GM12892 (cell line): ENCODE measurements around the gene VCL.

Source experiments
- POLR2AphosphoS5 ChIP-seq: IDR thresholded peaks from 2 replicates; pipeline ENCODE4 v1.6.1; 2011; ENCODE audit warnings: low read depth, low read length, control low read depth
- TAF1 ChIP-seq: IDR thresholded peaks from 2 replicates; pipeline ENCODE4 v1.6.1; 2011; ENCODE audit warnings: low read depth, mild to moderate bottlenecking, control low read depth, low read length, borderline replicate concordance

DNA sequence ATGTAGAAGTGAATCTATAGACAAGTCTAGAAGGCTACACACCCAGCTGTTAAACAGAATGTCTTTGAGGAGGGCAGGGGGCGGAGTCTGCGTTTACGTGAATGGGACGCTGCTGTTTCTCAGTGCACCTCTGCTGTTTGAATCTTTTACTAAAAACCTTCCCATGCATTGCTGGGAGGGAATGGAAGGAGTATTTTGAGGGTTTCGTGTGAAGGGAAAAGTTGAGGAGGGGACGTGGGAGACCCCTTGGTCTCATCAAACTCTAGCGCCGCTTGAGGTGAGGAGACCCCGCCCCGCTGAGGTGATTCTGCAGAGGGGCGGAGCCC lies 492 bp upstream of the VCL start:
- TF ChIP-seq TAF1 (no peak), POLR2AphosphoS5 (no peak)
